ENCODE measurements around the gene ACER3.
A peak's percentile ranks its signal among the peaks of the same experiment; 100 is the strongest.
"Not testable (repeated sequence)": the region's sequence is repeated elsewhere in the genome, so short reads cannot be mapped to it uniquely, and the experiment has no call there.

Gene ACER3

DNA sequence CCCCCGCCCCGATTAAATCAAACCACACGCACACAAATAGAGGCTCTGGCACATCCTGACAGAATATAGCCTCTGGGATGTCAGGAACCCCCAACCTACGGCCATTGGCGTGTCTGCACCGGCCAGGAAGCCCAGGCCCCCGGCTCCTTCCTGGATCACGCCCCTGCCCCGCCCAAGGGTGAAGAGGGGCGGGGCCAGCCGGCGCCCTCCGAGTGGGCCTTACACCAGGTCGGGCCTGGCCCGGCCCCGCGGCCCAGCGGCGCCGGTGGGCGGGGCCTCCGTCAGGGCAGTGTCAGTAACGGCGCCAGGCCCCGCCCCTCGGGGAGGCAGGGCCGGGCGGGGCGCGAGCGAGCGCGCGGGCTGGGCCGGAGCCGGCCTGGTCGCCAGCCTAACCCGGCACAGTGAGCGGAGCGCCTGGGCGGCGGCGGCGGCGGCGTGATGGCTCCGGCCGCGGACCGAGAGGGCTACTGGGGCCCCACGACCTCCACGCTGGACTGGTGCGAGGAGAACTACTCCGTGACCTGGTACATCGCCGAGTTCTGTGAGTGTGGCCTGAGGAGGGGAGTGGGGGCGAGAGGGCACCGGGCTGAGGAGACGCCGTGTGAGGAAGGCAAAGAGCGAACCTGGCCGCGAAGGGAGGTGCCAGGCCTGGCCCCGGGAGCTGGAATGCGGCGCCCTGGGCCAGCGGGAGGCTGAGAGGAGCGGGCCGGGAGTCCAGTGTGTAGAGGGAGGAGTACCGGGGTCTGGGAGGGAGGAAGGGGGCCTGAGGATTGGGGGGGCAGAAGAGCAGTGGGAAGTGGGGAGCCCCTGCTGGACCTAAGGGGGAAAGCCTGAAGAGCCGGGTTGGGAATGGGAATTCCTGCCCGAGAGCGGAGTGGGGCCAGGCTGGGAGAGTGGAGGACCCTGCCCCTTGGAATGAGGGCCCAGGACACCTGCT lies at the start of gene ACER3:
Gene ACER3 (plus strand): TSS at position 380 of the 937 bp plus-strand sequence. CDS start 59 bp downstream, at position 439.
- peak within 1 kb of the TSS; percentile 64 for H3K27ac Mint-ChIP-seq
- peak within 1 kb of the TSS; percentile 91 for H3K4me3 Mint-ChIP-seq
- H3K36me3 Mint-ChIP-seq: no peaks in the 10 kb centered on the region
- no peaks in the 10 kb centered on the region for H3K27me3 Mint-ChIP-seq
- H3K4me1 Mint-ChIP-seq (ENCODE audit: low read depth): peaks cover 24% of the 10 kb centered on the region
- H3K9me3 Mint-ChIP-seq (ENCODE audit: low read depth): no peaks in the 10 kb centered on the region

DNA sequence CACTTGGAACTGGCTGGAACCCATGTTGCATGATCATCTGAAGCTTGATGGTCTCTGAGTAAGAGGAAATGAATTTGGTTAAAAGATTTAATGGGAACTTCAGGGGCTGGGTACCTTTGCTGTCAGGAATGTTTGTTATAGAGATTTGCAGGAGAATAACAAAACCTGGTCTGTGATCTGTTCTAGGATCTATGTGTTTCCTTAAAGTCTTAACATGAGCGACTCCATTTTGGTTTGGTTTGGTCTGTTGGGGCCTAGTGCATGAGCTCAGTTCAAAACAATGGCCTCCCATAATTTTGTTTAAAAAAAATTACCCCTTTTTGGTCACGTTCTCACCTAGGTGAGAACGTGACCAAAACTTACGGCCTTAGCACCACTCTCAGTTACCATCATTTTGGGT lies 49.5 kb upstream of the ACER3 start:
- Mint-ChIP-seq H3K27me3 (peaks cover 7% of the 10 kb centered on the region), H3K4me3 (no peak overlapping the region), H3K9me3 (ENCODE audit: low read depth) (peaks cover under 1% of the 10 kb centered on the region), H3K36me3 (peaks cover 2% of the 10 kb centered on the region), H3K4me1 (ENCODE audit: low read depth) (peaks cover 7% of the 10 kb centered on the region), H3K27ac (no peak overlapping the region)

DNA sequence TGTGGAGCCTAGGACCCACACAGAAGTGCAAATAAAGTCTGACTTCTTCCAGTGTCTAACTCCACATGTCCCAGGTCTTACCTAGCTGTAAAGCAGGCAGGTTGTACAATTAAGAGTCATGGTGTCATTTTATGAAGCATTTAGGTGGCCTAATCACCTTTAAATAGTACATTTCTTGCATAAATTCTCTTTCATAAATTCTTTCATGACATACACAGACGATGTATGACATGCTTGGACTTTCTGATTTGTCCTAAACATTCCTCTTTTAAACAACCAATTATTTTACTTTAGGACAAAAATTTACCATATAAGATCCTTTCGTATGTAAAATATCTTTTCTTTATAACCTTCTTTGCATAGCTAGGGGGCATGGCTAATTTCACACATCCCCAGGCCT lies 46.3 kb upstream of the ACER3 start:
- Mint-ChIP-seq H3K9me3 (ENCODE audit: low read depth) (peaks cover 6% of the 10 kb centered on the region), H3K4me1 (ENCODE audit: low read depth) (peaks cover 5% of the 10 kb centered on the region), H3K27ac (no peak overlapping the region), H3K27me3 (peaks cover 1% of the 10 kb centered on the region), H3K36me3 (peaks cover 5% of the 10 kb centered on the region), H3K4me3 (no peak overlapping the region)

DNA sequence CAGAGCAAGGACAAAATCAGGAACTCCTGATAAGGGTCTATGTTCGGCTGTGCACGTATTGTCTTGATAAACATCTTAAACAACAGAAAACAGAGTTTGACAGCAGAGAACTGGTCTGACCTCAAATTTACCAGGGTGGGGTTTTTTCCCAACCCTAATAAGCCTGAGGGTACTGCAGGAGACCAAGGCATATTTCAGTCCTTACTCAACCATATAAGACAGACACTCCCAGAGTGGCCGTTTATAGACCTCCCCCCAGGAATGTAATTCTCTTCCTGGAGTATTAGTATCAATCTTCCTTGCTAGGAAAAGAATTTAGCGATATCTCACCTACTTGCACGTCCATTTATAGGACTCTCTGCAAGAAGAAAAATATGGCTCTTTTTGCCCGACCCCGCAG lies 45.0 kb upstream of the ACER3 start:
- H3K36me3 Mint-ChIP-seq; H3K9me3 Mint-ChIP-seq (ENCODE audit: low read depth); H3K27me3 Mint-ChIP-seq; H3K4me1 Mint-ChIP-seq (ENCODE audit: low read depth); H3K4me3 Mint-ChIP-seq; H3K27ac Mint-ChIP-seq: not testable (repeated sequence)

DNA sequence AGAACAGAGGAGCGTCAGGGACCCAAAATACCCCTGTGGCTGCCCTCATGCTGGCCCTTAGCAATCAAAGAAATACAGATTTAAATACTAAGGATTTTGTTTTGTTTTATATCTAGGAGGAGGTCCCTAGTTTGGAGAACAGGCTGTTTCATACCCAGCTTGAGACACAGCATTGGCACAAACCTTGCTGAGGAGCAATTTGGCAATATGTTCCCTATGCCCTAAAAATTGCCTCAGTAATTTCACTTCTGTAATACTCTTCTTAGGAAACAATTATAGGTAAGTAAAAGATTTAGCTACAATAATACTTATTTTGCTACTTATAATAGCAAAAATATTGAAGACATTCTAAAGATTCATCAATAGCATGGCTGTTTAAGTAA lies 40.5 kb upstream of the ACER3 start:
- Mint-ChIP-seq H3K9me3 (ENCODE audit: low read depth) (peaks cover 6% of the 10 kb centered on the region), H3K36me3 (peaks cover 2% of the 10 kb centered on the region), H3K27ac (no peak overlapping the region), H3K27me3 (peaks cover 5% of the 10 kb centered on the region), H3K4me3 (no peak overlapping the region), H3K4me1 (ENCODE audit: low read depth) (peaks cover 3% of the 10 kb centered on the region)

DNA sequence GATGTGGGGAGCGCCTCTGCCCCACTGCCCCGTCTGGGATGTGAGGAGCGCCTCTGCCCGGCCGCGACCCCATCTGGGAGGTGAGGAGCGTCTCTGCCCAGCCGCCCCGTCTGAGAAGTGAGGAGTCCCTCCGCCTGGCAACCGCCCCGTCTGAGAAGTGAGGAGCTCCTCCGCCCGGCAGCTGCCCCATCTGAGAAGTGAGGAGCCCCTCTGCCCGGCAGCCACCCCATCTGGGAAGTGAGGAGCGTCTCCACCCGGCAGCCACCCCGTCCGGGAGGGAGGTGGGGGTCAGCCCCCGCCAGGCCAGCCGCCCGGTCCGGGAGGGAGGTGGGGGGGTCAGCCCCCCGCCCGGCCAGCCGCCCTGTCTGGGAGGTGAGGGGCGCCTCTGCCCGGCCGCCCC lies 39.3 kb upstream of the ACER3 start:
- not testable (repeated sequence) for H3K27ac Mint-ChIP-seq; H3K4me1 Mint-ChIP-seq (ENCODE audit: low read depth); H3K36me3 Mint-ChIP-seq; H3K4me3 Mint-ChIP-seq; H3K9me3 Mint-ChIP-seq (ENCODE audit: low read depth); H3K27me3 Mint-ChIP-seq

DNA sequence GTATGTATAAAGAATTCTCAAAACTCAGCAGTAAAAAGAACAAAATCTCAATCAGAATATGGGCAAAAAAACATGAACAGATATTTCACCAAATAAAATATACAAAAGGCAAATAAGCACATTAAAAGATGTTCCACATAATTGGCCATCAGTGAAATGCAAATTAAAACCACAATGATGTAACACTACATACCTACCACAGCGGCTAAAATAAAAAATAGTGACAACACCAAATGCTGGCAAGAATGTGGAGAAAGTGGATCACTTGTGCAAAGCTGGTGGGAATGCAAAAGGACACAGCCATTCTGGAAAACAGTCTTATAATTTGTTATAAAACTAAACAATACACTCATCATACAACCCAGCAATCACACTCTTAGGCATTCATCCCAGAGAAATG lies 38.3 kb upstream of the ACER3 start:
- H3K27ac Mint-ChIP-seq: no peak overlapping the region
- peaks cover 3% of the 10 kb centered on the region for H3K4me1 Mint-ChIP-seq (ENCODE audit: low read depth)
- H3K36me3 Mint-ChIP-seq: no peaks in the 10 kb centered on the region
- H3K4me3 Mint-ChIP-seq: no peak overlapping the region
- H3K27me3 Mint-ChIP-seq: peaks cover 4% of the 10 kb centered on the region
- H3K9me3 Mint-ChIP-seq (ENCODE audit: low read depth): no peaks in the 10 kb centered on the region

DNA sequence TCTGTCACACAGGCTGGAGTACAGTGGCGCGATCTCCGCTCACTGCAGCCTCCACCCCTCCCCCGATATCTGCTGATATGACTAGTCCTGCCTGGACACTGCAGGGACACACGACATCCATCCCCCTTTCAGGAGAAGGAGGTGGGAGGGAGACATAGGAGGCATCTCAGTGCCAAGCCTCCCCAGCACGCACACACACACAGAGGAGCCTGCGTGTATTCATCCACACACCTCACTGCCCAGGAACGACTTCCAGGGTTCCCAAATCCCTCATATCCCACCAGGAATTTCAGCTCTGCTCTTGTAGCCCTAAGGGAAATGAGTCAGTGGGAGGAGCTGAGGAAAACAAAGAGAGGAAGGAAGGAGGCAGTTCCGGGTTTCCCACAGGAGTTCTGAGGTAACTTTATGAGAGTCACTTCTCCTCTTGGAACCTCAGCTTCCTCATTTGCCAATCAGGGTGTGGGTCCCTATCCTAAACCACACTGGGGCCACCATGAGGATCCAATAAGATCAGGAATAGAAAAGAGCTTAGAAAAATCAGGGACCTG lies 37.2 kb upstream of the ACER3 start:
- H3K27me3 Mint-ChIP-seq: peaks cover 4% of the 10 kb centered on the region
- H3K27ac Mint-ChIP-seq: no peak overlapping the region
- peaks cover 3% of the 10 kb centered on the region for H3K4me1 Mint-ChIP-seq (ENCODE audit: low read depth)
- no peak overlapping the region for H3K4me3 Mint-ChIP-seq
- no peaks in the 10 kb centered on the region for H3K36me3 Mint-ChIP-seq
- no peaks in the 10 kb centered on the region for H3K9me3 Mint-ChIP-seq (ENCODE audit: low read depth)

DNA sequence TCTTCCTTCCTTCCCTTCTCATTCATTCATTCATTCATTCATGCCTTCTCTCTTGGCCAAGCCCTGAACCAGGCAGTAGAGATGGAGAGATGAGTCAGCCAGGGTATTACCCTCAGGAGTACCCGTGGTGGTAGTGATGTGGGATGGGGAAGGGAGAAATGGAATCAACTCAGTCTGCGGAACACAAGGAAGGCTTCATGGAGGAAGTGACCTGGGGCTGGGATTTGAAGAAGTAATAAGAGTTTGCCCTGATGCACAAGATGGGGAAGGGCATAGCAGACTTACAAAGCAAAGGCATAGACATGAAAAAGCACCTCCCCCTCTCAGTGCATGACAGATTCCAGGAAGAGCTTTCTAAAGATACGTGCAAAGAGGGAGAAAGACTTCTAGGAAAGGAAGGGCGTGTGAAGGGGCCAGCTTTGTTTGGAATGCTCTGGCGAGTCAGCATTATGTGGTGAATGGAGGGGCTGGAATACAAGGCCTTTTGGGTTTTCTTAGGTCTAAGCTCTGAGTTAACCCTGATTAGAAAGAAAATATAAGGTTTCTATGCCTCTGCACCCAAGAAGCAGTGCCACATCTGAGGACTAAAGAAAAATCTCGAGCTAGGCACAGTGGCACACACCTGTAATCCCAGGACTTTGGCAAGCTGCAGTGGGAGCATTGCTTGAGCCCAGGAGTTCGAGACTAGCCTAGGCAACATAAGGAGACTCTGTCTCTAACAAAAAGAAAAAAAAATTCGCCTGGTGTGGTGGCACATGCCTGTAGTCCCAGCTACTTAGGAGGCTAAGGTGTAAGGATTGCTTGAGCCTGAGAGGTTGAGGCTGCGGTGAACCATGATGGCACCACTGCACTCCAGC lies 36.4 kb upstream of the ACER3 start:
- H3K4me1 Mint-ChIP-seq (ENCODE audit: low read depth): peaks cover 3% of the 10 kb centered on the region
- H3K36me3 Mint-ChIP-seq: no peaks in the 10 kb centered on the region
- peaks cover 4% of the 10 kb centered on the region for H3K27me3 Mint-ChIP-seq
- no peak overlapping the region for H3K4me3 Mint-ChIP-seq
- H3K9me3 Mint-ChIP-seq (ENCODE audit: low read depth): no peaks in the 10 kb centered on the region
- no peak overlapping the region for H3K27ac Mint-ChIP-seq

DNA sequence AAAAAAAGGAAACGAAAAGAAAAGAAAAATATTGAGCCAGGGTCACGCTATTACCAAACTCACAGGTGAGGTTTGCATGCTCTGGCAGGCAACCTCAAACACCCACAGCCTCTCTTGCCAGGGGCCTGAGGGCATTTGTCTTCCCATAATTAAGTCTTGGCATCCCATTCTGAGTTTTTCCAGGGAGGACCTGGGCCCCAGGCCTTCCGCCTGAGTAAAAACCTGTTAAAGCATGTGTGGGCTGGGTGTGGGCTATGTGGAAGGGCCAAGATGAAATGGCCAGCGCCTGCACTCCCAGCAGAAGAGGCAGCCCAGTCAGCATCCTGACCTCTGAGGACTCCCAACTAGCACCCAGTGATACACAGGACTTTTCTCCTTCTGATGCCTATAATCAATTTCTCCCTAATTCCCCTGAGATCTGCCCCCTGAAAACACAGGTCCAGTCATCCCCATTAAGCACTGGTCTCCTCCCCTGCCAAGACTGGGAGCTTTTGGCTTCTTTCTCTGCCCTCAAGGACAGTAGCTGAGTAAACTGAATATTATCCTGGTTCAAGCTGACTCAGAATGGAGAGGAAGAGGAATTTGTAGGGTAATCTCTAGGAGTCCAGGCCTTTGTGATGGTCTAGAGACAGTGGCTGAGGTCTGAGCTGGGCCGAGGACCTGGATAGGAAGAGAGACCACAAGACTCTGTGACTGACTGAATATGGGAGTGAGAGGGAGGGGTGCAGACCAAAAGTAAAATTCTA lies 35.6 kb upstream of the ACER3 start:
- Mint-ChIP-seq H3K4me3 (no peak overlapping the region), H3K4me1 (ENCODE audit: low read depth) (peaks cover 3% of the 10 kb centered on the region), H3K9me3 (ENCODE audit: low read depth) (no peaks in the 10 kb centered on the region), H3K27me3 (peaks cover 3% of the 10 kb centered on the region), H3K36me3 (no peaks in the 10 kb centered on the region), H3K27ac (no peak overlapping the region)

DNA sequence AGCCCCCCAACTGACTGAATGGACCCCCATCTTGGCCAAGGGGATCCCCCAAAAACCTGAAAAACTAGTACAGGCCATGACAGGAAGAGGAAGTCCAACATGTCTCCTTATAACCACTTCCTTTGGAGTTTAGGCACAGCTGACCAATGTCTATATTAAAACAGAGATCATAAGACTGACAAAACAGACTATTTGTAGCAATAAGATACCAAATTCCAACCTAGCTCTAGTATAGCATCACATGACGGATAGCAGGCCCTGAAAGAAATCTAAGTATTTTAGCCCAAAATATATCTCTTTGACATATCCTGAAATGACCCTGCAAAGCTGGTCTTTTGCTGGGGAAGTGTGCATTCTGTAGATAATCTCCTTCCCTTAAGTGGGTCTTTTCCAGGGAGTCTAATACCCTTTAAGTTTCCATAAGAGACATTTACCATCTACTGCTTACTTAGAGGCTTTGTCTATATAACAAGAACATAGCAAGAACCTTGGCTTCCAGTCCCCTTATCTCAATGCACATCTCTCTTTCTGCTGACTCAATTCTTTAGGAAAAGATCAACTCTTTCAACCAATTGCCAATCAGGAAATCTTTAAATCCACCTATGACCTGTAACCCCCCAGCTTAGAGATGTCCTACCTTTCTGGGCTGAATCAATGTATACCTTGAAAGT lies 34.9 kb upstream of the ACER3 start:
- H3K9me3 Mint-ChIP-seq (ENCODE audit: low read depth): no peaks in the 10 kb centered on the region

DNA sequence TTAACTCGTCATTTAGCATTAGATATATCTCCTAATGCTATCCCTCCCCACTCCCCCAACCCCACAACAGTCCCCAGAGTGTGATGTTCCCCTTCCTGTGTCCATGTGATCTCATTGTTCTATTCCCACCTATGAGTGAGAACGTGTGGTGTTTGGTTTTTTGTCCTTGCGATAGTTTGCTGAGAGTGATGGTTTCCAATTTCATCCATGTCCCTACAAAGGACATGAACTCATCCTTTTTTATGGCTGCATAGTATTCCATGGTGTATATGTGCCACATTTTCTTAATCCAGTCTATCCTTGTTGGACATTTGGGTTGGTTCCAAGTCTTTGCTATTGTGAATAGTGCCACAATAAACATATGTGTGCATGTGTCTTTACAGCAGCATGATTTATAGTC lies 34.2 kb upstream of the ACER3 start:
- H3K9me3 Mint-ChIP-seq (ENCODE audit: low read depth); H3K4me1 Mint-ChIP-seq (ENCODE audit: low read depth); H3K4me3 Mint-ChIP-seq; H3K27ac Mint-ChIP-seq; H3K36me3 Mint-ChIP-seq; H3K27me3 Mint-ChIP-seq: not testable (repeated sequence)

More for the DNA sequence above, 34.9 kb upstream of the ACER3 start:
- H3K4me1 Mint-ChIP-seq (ENCODE audit: low read depth): peaks cover 3% of the 10 kb centered on the region
- H3K27me3 Mint-ChIP-seq: peaks cover 3% of the 10 kb centered on the region
- H3K36me3 Mint-ChIP-seq: no peaks in the 10 kb centered on the region
- no peak overlapping the region for H3K4me3 Mint-ChIP-seq
- no peak overlapping the region for H3K27ac Mint-ChIP-seq

DNA sequence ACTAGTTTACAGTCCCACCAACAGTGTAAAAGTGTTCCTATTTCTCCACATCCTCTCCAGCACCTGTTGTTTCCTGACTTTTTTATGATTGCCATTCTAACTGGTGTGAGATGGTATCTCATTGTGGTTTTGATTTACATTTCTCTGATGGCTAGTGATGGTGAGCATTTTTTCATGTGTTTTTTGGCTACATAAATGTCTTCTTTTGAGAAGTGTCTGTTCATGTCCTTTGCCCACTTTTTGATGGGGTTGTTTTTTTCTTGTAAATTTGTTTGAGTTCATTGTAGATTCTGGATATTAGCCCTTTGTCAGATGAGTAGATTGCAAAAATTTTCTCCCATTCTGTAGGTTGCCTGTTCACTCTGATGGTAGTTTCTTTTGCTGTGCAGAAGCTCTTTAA lies 33.7 kb upstream of the ACER3 start:
- H3K4me1 Mint-ChIP-seq (ENCODE audit: low read depth); H3K9me3 Mint-ChIP-seq (ENCODE audit: low read depth); H3K36me3 Mint-ChIP-seq; H3K4me3 Mint-ChIP-seq; H3K27me3 Mint-ChIP-seq; H3K27ac Mint-ChIP-seq: not testable (repeated sequence)

DNA sequence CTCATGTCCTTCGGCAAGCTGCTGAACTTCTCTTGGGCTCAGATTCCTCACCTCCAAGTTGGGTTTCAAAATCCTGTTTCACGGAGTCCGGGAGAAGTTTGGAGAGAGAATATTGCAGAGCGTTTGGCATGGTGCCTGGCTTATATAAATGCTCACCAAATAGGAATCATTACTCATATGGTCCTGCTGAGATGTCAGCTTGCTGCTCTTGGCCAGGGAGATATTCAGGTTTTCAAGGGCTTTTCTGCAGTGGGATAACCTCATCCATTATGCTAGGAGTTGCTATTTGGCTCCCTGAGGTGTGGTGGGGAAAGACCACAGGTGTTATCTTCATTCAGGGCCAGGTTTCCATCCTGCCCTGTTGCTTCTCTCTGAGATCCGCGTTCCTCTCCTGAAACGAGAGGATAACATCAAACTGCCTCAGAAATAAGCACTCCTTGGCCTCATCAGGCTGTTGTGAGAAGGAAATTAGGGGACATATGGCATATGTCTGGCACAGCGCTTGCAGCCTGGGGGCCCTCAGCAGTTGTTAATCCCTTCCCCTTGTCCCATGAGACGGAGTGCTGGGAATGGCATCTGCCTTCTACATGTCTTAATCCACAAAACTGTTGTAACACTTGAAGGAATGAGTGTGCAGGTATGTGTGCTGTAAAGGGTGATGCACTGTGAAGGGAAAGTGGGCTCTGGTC lies 29.9 kb upstream of the ACER3 start:
- no peak overlapping the region for H3K27ac Mint-ChIP-seq
- H3K4me1 Mint-ChIP-seq (ENCODE audit: low read depth): no peaks in the 10 kb centered on the region
- H3K4me3 Mint-ChIP-seq: no peak overlapping the region
- H3K36me3 Mint-ChIP-seq: no peaks in the 10 kb centered on the region
- no peaks in the 10 kb centered on the region for H3K27me3 Mint-ChIP-seq
- no peaks in the 10 kb centered on the region for H3K9me3 Mint-ChIP-seq (ENCODE audit: low read depth)
